Stimulated activated CD4-positive, alpha-beta T cell treated with anti-CD3 and anti-CD28 coated beads, Interleukin-4, amount 100 ng/mL, for 24 hours (primary cell): ENCODE results near the gene SLIT3.
"Not testable (repeated sequence)": the region's sequence is repeated elsewhere in the genome, so short reads cannot be mapped to it uniquely, and the experiment has no call there.

Experiments used
- DNase-seq: peaks from one replicate; pipeline ENCODE4 v3.0.0-alpha.2; 2020

The SLIT3 gene

DNA sequence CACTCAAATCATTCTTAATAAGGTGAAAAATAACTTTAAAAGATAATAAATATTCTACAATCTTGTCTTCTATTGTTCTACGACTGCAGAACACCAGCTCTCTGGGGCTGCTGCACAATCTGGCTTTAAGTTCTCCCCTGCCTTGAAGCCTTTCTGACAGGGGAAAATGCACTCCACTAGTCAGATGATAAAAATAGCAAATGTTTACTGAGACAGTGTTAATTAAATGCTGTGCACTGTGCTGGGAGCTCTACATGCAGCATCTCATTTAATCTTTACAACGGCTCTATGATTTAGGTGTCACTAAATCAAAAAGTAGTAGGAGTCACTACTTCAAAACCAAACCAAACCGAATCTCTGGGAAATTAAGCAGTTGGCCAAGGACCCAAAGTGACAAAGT, 132.7 kb downstream of the SLIT3 start:
- no peak for DNase-seq

DNA sequence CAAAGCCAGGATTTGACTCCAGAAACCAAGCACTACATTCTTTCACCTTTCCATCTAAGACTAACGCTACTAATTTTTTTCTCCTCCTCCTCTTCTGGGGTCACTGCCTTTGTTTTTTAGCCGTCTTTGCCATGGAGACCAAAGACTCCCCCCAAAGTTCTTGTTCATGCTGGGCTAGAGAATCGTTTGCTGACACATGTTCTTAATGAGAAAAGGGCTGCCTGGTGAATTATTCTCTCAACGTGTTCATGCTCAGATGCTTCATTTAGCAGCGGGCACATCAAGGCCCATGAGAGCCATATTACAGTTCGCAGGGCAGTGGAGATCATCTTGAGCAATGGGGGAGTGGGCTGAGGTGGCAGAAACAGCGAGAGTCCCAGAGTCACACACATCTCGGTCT, 134.9 kb downstream of the SLIT3 start:
- no peak for DNase-seq

DNA sequence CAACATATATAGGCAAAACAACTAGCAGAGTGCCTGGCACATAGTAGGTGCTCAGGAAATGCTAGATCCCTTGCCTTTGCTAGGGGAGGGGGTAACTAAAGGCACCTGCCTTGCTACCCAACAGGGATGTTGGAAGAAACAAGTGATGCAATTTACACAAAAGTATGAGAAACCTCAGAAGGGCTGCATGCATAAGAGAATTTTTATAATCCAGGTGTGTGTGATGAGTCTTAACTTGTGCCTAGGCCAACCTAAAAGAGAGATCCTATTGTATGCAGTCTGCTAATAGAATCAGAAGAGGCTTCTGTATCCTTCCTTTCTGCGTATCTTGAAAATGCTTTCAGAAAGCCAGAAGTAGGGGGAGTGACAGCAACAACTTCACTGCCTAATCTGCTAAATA, 135.9 kb downstream of the SLIT3 start:
- DNase-seq, result no peak

DNA sequence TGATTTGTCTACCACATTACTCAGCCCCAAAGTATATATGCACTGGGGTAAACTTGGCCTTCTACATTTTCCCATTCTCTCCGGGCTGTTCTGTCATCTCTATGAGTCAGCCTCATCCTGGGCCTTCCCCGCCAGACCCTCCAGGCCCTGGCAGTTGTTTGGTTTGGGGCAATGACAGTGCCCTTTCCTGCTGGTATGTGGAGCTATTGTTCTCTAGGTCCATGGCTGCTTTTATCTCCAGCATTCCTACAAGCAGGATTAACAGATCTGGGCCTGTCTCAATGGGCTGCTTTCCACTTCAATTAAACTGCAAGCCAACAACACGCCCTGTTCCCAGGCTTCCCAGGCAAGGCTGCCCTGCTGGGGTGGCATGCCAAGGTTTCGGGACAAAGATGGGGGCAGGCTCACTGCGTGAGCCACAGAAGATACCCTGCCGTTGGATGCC, 136.4 kb downstream of the SLIT3 start:
- no peak for DNase-seq

DNA sequence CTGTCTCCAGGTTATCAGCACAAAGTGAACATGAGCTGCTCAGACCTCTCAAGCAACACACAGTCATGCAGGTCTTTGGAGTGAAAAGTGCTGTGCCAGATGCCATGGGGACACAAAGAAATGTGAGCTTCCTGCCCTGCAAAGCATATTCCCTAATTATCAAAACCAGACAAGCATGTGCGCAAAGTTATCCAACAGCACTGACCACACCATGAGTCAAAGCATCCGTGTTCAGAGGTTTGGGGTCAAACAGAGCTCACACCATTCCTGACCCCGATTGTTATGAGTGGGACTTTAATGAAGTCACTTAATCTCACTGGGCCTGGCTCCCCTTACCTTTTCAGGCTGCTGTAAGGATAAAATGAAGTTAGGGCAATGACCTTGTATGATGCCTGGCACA, 138.5 kb downstream of the SLIT3 start:
- DNase-seq, result no peak

DNA sequence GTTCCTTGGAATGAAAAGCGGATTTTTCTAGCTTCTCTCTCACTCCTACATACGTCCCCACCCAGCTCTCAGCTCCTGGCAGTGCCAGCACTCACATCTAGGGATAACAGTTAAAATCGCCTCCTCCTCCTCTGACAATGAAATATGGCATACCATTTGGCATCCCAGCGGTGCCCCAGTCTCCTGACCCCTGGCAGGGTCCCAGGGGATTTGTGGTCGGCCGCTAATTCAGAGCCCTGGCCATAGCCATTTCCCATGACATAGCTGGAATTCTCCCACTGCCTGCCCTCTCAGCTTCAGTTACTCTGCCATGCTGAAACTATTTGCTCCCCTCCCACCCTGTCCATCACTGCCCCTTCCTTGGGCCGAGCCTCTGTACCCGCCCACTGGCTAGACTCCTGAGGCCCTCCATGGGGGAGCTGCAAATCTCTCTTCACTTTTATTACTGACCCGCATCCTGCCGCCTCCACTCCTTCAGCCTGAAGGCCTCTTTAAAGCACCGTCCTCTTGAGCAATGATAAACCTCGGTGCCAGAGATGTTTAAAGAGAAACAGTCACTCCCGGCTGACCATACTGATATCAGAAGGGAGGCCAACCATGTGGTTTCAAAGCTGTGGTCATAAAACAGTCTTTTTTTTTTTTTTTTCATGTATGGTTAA, 139.8 kb downstream of the SLIT3 start:
- DNase-seq, result no peak

DNA sequence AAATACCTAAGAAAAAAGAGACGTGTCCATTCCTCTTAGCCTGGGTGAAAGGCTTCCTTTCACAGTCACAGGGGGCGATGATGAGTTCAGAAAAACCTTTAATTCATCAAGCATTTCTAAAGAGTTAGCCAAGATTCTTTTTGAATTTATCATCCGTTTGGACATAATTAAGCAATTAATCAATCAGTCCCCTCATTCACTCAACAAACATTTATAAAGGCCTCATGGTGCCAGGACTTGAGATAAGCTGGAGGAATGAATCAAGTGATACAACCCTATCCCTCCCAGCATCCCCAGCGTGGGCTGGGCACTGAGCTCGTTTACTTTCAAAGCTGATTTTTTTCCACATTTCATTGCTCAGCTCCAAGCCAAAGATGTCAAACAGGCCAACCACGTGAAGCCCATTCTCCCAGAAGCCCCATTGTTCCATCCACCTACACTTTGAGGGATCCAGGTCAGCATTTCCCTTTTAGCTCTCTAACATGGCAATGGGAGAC, 140.5 kb downstream of the SLIT3 start:
- no peak for DNase-seq

DNA sequence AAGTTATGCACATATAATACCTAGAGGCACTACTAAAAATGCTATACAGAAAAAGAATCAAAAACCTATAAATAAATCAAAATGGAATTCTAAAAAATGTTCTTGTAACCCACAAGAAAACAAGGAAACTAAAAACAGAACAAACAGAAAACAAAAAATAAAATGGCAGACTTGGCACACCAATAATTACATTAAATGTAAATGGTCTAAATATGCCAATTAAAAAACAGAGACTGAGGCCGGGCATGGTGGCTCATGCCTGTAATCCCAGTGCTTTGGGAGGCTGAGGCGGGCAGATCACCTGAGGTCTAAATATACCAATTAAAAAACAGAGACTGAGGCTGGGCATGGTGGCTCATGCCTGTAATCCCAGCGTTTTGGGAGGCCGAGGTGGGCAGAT, 142.2 kb downstream of the SLIT3 start:
- DNase-seq, result no peak

DNA sequence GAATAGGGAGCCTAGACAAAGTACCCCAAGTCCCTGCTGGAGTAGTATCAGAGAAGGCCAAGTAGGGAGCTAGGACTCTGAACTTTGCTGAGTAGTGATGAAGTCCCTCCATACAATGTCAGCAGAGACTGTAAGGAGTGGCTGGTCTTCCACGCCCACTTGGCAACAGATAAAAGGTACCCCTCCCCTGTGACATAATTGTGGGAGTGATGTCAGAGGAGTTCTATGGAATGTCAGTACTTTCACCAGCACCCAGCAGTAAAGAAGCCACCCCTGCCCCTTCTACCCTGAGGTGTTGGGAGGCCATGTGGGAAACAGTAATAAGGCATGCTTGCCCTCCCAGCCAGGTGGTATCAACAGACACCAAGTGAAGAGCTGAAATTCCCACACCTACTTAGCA, 143.9 kb downstream of the SLIT3 start:
- DNase-seq, result no peak

DNA sequence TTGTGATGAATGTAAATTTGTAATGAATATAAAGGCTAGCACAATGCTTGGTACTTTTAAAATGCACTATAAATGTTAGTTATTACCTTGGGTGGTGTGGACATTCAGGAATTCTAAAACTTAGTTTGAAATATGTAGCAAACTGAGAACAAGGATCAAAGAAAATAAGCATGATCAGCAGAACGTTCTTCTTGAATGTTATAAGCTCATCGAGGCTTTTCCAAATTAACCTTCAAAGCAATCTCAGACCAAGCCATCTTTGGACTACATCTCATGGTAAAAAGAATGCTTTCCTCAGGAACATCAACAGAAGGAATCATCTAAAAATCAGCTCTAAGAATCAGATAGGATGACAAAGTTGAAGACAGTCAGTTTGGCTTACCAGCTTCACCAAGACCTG, 146.3 kb downstream of the SLIT3 start:
- no peak for DNase-seq

DNA sequence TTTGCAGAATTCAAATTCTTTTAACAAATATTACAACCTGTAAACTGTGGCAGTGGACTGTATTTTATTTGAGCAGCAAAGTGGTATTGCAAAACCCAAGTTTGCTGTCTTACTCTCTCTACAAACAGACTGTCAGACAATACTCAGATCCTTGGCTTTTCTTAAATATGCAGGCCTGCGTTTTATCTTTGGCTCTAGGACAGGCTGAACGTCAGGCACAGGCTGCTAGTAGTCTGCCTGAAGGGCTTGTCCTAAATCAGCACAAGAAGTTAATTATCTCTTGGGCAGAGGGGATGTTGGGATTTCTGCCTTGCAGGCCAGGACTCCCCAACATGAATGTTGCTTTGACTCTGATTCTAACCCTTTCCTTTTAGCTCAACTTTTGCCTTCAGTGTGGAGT, 147.5 kb downstream of the SLIT3 start:
- DNase-seq, result no peak

DNA sequence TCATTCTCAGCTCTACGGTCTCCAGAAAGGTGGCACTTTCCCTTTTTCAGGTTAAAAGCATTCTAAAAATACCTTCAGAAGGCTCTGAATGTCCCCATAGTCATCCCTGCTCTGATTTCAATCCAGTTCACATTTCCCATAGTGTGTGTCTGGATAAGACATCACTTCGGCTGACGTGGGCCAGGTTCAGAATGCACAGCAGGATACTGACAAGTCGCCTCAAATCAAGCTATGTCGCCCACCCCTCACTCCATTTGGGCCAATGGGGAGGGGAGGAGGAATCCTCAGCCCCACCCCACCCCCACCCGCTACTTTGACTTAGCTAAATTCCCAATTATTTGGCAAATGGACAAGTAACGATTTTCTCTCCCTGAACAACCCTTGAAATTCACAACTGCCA, 148.0 kb downstream of the SLIT3 start:
- DNase-seq, result no peak

DNA sequence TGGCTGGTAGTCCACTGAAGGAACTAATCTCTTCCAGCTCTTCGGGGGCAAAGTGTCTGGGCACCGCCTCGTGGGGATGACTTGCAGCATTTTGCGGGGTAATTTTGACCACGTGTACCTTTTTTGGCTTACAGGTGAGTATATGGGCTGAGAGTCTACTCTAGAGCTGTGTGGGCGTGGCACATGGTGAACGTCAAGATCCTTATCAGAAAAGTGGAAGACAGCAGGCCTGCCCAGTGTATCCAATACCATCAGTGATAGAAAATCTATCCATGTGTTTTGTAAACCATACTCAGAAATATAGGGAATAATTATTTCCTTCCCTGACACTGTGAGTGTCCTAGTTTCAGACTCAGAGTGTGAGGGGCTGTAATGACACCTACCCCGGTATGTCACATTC, 148.5 kb downstream of the SLIT3 start:
- DNase-seq, result no peak

DNA sequence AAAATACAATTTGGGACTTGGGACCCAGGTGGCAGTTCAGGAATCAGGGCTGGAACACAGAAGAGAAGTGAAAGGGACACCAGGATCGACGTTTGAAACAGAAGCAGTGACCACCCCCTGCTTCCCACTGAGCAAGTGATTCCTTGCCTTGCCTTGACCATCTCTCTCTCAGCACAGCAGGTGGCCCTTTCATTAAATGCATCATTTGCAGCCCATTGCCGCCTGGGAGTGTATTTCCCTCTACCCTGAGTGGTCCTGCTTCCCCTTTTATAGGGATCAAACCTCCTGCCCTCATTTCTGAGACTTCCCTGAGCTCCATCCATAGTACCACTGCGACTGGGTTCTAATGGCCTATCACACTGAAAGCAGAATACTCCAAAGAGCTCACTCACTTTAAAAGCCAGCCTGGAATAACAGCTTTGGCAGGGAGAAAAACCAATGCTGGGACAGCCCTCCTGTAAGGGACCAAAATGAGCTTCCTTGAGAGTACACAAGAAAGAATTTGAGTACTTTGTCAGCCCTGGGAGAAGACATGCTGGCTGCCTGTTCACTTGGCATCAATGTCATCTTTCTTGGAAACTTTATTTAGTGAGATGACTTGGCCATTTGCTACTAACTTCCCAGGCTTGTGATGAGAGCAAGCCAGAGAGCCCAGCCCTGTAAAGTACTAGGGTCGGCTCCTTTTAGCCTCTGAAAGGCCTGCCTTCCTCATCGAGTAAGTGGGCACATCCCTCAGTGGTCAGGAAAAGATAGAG, 149.7 kb downstream of the SLIT3 start:
- no peak for DNase-seq

DNA sequence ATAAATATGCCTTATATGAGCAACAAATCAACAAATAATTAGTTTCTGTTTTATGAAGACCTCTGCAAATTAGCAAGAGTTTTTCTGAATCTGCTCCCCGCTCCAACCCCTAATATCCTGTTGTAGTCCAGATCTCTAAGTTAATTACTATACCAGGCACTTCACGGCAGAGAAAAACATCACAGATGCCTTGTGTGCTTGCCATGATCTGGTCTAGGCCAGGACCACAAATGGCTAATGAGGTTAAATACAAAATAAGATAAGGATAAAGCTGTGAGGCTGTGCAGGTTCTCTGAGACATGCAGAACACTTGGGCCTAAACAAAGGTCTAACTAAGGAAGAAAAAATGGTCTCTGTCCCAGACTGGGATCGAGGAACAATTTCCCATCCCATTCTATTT, 150.8 kb downstream of the SLIT3 start:
- no peak for DNase-seq

DNA sequence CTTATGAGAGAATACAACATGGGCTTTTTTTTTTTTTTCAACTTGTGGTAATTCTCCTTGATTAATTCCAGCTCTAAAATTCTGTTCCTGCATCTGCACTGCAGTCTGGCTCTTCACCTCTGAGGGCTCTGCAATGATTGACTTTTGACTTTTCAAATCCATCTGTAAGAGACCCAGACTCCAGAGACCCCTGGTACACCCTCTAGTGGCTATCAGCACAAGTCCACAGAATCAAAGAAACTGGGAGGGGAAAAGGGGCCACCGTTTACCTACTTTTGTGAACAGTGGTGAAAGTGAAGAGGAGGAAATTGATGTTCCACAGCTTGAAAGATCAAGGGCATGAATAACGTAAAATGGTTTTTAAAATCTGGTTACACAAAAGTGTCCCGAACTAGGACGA, 151.6 kb downstream of the SLIT3 start:
- DNase-seq, result no peak

DNA sequence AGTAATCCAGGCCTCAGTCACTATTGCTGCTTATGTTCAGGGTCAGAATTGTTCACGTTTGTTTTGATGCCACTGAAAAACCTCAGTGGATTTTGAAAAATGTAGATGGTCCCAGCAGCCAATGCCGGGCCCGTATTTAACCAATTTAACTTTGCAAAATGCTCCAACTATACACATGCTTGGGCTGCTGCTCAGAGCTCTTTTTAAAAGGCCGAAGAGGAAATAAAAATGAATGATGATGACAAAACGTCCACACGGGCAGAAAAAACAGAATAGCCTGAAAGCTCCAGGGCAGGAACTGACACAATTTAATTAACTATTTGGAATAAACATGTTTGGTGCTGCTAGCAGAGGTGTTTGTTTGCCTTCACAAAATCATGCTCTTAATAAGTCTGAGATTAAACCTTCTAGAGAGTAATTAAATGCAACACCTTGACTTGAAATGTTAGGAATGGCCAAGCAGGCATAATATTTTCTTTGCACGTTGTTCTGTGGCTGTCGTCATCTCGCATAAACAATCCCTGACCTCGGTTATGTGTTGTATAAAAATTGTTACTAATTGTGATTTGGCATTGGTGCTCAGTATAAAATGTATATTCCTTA, 152.7 kb downstream of the SLIT3 start:
- no peak for DNase-seq

DNA sequence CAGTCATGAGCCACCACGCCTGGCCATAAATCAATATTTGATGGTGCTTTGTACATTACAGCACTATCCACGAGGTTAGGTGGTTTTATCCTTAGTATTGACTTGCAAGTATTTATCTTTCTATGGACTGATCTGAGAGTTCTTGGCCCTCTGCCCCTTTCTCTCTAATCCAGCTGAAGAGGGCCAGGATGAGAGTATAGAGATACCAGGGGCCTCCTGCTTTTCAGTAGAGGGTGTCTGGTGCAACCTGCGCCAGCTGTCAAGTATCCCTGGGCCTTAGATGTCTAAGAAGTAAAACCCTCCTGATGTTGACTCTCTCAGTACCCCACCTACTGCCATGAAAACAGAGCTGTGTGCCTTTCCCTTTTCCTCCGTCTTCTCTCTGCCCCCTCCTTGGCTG, 153.4 kb downstream of the SLIT3 start:
- no peak for DNase-seq

DNA sequence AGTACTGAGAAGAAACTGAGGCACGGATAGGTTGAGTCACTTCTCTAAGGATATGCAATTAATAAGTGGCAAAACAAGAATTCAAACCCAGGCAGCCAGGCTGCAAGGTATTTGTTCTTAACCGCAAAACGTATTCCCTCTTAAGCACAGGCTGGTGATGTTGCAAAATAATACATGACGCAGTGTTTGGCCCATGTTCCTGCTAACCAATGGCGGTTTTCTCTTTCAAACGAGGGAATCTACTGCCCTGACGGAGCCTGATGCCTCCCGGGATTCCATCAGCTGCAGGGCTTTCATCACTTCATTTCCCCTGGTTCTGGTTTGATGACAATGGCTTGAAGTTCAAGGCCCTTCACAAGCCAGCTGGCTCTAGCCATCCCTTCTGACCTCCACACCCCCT, 154.8 kb downstream of the SLIT3 start:
- no peak for DNase-seq

DNA sequence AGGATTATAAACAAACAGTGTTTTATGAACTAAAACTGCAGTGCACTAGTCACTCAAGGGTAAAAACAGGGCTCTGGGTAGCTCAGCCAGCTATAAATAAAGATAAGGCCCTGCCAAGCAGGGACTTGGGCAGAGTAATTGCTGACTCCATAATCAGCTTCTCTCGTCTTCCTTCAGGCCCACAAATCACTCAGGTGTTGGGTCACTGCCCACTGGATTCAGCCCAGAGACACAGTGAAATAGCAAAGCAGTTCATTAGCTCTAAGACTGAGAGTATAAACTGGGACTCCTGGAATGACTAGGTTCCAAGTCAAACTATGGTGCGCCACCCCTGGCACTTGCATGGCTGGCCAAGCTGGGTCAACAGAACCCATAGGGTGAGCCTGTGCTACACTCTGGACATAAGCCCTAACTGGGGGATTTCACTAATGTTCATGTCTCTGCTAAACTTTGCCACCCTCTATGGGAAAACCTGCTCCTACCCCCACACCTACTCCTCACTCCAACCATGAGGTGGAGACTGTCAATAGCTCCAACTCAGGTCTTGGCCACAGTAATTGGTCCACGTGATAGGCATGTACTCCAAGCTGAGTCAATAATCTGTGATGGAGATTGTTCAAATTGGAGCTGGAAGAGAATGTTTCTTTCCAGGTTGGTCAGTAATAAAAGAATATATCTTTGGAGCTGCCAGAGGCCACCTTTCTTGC, 158.5 kb downstream of the SLIT3 start:
- DNase-seq, result no peak

DNA sequence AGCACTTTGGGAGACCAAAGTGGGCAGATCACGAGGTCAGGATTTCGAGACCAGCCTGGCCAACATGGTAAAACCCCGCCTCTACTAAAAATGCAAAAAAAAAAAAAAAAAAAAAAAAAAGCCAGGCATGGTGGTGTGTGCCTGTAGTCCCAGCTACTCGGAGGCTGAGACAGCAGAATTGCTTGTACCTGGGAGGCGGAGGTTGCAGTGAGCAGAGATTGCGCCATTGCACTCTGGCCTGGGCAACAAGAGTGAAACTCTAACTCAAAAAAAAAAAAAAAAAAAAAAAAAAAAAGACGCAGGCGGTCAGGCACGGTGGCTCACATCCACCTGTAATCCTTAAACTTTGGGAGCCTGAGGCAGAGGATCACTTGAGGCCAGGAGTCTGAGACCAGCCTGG, 160.7 kb downstream of the SLIT3 start:
- not testable (repeated sequence) for DNase-seq

DNA sequence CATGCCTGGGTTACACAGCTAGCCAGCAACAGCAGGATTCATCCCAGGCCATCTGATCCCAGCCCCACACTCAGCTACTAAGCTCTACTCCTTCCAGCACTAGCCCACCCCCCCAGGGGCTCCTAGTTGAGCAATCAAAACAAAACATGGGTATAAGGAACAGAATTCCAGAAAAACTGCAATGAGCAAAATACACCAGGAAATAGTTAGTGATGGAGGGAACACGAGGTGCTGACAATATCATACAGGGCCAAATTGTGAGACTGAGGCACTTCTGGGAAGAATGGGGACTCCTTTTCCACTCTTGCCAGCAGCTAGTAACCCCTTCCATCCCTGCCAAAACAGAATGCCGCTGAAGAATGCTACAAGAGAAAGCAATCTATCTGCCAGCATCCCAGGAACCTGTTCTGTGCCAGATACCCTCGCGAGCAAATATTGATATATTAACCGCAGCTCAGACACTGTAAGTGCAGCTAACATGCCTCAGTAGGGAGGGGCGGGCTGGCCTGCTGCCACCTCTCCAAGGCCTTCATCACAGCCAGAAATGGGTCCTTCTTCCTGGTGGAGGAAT, 161.4 kb downstream of the SLIT3 start:
- no peak for DNase-seq

DNA sequence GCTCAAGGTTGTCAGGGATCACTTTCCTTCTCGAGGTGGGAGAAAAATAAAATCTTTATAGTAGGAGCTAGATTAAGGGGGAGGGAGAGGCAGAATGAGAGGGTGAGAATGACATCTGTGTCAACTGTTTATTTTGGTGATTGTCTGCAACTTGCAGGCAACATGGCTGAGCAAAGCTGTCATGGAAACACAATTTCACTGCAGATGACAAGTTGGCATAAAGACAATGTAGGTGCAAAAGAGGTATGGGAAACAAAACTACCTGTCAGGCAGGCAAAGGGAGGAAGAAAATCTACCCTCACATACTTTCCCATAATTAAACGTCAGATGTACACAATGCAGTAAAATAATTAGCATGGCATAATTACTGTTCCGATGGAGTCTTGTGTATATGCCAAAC, 167.4 kb downstream of the SLIT3 start:
- no peak for DNase-seq
